NCI-H460 (cell line): ENCODE data around the gene ZFP3. TPM values are rescaled to one million over a fixed set of nuclear protein-coding genes. Genes with fewer than 3 reads are reported as not detected.
"Not testable (repeated sequence)": the region's sequence is repeated elsewhere in the genome, so short reads cannot be mapped to it uniquely, and the experiment has no call there.

Experiments
- DNase-seq: peaks from one replicate; pipeline ENCODE4 v3.0.0-alpha.2; 2016; ENCODE audit warnings: low read depth; ENCODE audit errors: extremely low read depth
- polyA plus RNA-seq: library from polyadenylated mRNA; depleted of rRNA; stranded (reverse); fragments of >200 nt; gene quantifications from 2 replicates; pipeline ENCODE4 v1.2.3, GENCODE V29; 2014; cell fraction: nucleus; rRNA removed
- total RNA-seq: library from RNA; depleted of rRNA; stranded (reverse); fragments of >200 nt; shearing (Covaris generic); gene quantifications from 2 replicates; pipeline ENCODE4 v1.2.3, GENCODE V29; 2014; rRNA removed

Gene ZFP3
- not detected in 2 replicates for total RNA-seq
- not detected in 2 replicates for polyA plus RNA-seq

- no peak for DNase-seq
These were observed at the start of gene ZFP3 for GRCh38 chr17:5078106-5079028. Gene ZFP3 (plus strand): TSS chr17:5078467. CDS start chr17:5091505, 13,038 bp downstream.

GRCh38 chr17:5030168-5030567 lies 48.1 kb upstream of the ZFP3 start:
- not testable (repeated sequence) for DNase-seq

GRCh38 chr17:5031365-5032082 lies 46.7 kb upstream of the ZFP3 start:
- DNase-seq, result peak; percentile 79

- no peak for DNase-seq
These were observed 45.4 kb upstream of the ZFP3 start for GRCh38 chr17:5032865-5033264.

- DNase-seq, result no peak
These were observed 44.8 kb upstream of the ZFP3 start for GRCh38 chr17:5033352-5034015.

GRCh38 chr17:5034063-5034462 lies 44.2 kb upstream of the ZFP3 start:
- no peak for DNase-seq

- no peak for DNase-seq
These were observed 43.6 kb upstream of the ZFP3 start for GRCh38 chr17:5034651-5035050.

- no peak for DNase-seq
These were observed 43.0 kb upstream of the ZFP3 start, which contains the start of gene SLC52A1 for GRCh38 chr17:5035315-5035714. Gene SLC52A1 (minus strand): TSS chr17:5035426. CDS start chr17:5034606, 820 bp downstream.

GRCh38 chr17:5042157-5043022 lies 35.9 kb upstream of the ZFP3 start:
- no peak for DNase-seq

GRCh38 chr17:5043524-5043923 lies 34.7 kb upstream of the ZFP3 start:
- no peak for DNase-seq

GRCh38 chr17:5044630-5045029 lies 33.6 kb upstream of the ZFP3 start:
- DNase-seq, result no peak

GRCh38 chr17:5045496-5045895 lies 32.8 kb upstream of the ZFP3 start:
- no peak for DNase-seq

- no peak for DNase-seq
These were observed 30.8 kb upstream of the ZFP3 start for GRCh38 chr17:5047446-5047845.

GRCh38 chr17:5049314-5049841 lies 28.9 kb upstream of the ZFP3 start:
- no peak for DNase-seq

- DNase-seq, result no peak
These were observed 28.0 kb upstream of the ZFP3 start for GRCh38 chr17:5050278-5050677.

- DNase-seq, result no peak
These were observed 22.7 kb upstream of the ZFP3 start for GRCh38 chr17:5055543-5055942.

GRCh38 chr17:5065227-5065744 lies 13.0 kb upstream of the ZFP3 start:
- DNase-seq, result no peak

- DNase-seq, result no peak
These were observed 10.0 kb upstream of the ZFP3 start for GRCh38 chr17:5068236-5068635.

GRCh38 chr17:5069724-5070123 lies 8.5 kb upstream of the ZFP3 start:
- no peak for DNase-seq

GRCh38 chr17:5075472-5075871 lies 2.8 kb upstream of the ZFP3 start:
- not testable (repeated sequence) for DNase-seq
